GM12878 (cell line): ENCODE data around the gene TP63. TPM values are rescaled to one million over a fixed set of nuclear protein-coding genes. Genes with fewer than 3 reads are reported as not detected.

ENCODE experiments used
- ATAC-seq: fragments of 200-7000 bp; cut with Tn5 transposase; 3 replicates; pipeline ENCODE4 v1.9.1; 2020; ENCODE audit warnings: mild to moderate bottlenecking, moderate library complexity
- BruUV-seq: library from RNA; stranded (reverse); fragments of 400-500 nt; replicated peaks from 2 replicates; lab custom pipeline; 2021; lab: Mats Ljungman, UMichigan
- CTCF ChIA-PET: fragments of 300-600 bp; sonication (Branson Sonifier 250); formaldehyde crosslinking; extraction: SDS; loops from one replicate; lab custom pipeline; 2021; ENCODE audit warnings: inconsistent platforms; lab: Yijun Ruan, JAX
- POLR2A ChIA-PET: fragments of 350-600 bp; formaldehyde crosslinking; extraction: SDS; loops from one replicate; lab custom pipeline; 2021; ENCODE audit warnings: inconsistent platforms; lab: Charles Lee
- RAD21 ChIA-PET: fragments of 300-600 bp; sonication (Branson Sonifier 250); formaldehyde crosslinking; loops from one replicate; lab custom pipeline; 2023; ENCODE audit warnings: antibody characterized with exemption; ENCODE audit not compliant: unreplicated experiment; lab: Charles Lee
- SMC1A ChIA-PET: fragments of 300-600 bp; sonication (Branson Sonifier 250); formaldehyde crosslinking; loops from one replicate; lab custom pipeline; 2023; ENCODE audit not compliant: unreplicated experiment, uncharacterized antibody; lab: Charles Lee
- DNase-seq: peaks from one replicate; pipeline ENCODE4 v3.0.0-alpha.2; 2011; ENCODE audit warnings: low read depth, low spot score
- FAIRE-seq: peaks from 3 replicates; lab custom pipeline; 2011; peaks lifted over from hg19 to GRCh38; lab: Jason Lieb, UNC
- H2AFZ ChIP-seq: 2 replicates; pipeline ENCODE4 v1.6.0; 2011; ENCODE audit warnings: low read depth, low read length, control low read depth; ENCODE audit not compliant: control insufficient read depth
- H3K27ac ChIP-seq: 2 replicates; pipeline ENCODE4 v1.5.1; 2011; ENCODE audit warnings: control low read depth; ENCODE audit not compliant: control insufficient read depth, insufficient read depth
- H3K27me3 ChIP-seq, 2 experiments: replicated peaks in 1 of 2; 2 replicates each; pipeline versions ENCODE4 v1.6.0 to v1.6.1; 2011; ENCODE audit warnings: low read length in 1 of 2; ENCODE audit not compliant: control insufficient read depth in 2 of 2, insufficient read depth in 2 of 2
- H3K36me3 ChIP-seq, 2 experiments: 2 replicates each; pipeline ENCODE4 v1.5.1; 2011; ENCODE audit warnings: low read length in 1 of 2; ENCODE audit not compliant: control insufficient read depth in 2 of 2, insufficient read depth in 2 of 2
- H3K4me1 ChIP-seq: 2 replicates; pipeline ENCODE4 v1.6.1; 2011; ENCODE audit warnings: mild to moderate bottlenecking, low read length, moderate library complexity, mixed read lengths; ENCODE audit not compliant: control insufficient read depth, insufficient read depth
- H3K4me2 ChIP-seq: 2 replicates; pipeline ENCODE4 v1.6.0; 2011; ENCODE audit warnings: control low read depth; ENCODE audit not compliant: control insufficient read depth, insufficient read depth
- H3K4me3 ChIP-seq: fragments of 200-600 bp; sonication (generic); 2 replicates; pipeline ENCODE4 v1.5.1; 2016
- H3K79me2 ChIP-seq: 2 replicates; pipeline ENCODE4 v1.6.0; 2011; ENCODE audit warnings: low read length; ENCODE audit not compliant: control insufficient read depth, insufficient read depth
- H3K9ac ChIP-seq: 2 replicates; pipeline ENCODE4 v1.8.0; 2011; ENCODE audit warnings: low read length, control low read depth, mixed read lengths; ENCODE audit not compliant: control insufficient read depth, insufficient read depth
- H3K9me3 ChIP-seq: replicated peaks from 3 replicates; pipeline ENCODE4 v1.5.1; 2011; ENCODE audit warnings: mild to moderate bottlenecking, low read length; ENCODE audit not compliant: control insufficient read depth, insufficient read depth
- H4K20me1 ChIP-seq: 2 replicates; pipeline ENCODE4 v1.6.0; 2011; ENCODE audit not compliant: control insufficient read depth, insufficient read depth
- ASH2L ChIP-seq: fragments of 300-600, 200-600 bp; sonication (generic); IDR thresholded peaks from 2 replicates; pipeline ENCODE4 v1.6.1; 2017; ENCODE audit warnings: low read depth, mild to moderate bottlenecking, borderline replicate concordance
- ATF7 ChIP-seq: fragments of 450-650 bp; IDR thresholded peaks from 2 replicates; pipeline ENCODE4 v1.6.1; 2016; ENCODE audit warnings: low read depth, mild to moderate bottlenecking
- BACH1 ChIP-seq: fragments of 450-650 bp; IDR thresholded peaks from 2 replicates; pipeline ENCODE4 v1.6.1; 2017; ENCODE audit warnings: mild to moderate bottlenecking, borderline replicate concordance
- BCL11A ChIP-seq: IDR thresholded peaks from 2 replicates; pipeline ENCODE4 v1.6.1; 2011; ENCODE audit warnings: low read depth, low read length
- BHLHE40 ChIP-seq, 2 experiments: fragments of 450-650 bp in 1 of 2; IDR thresholded peaks; 2 replicates each; pipeline ENCODE4 v1.6.1; 2011 to 2017; ENCODE audit warnings: low read depth in 2 of 2, borderline replicate concordance in 1 of 2, improper control_type of control experiment in 1 of 2, low read length in 1 of 2, mild to moderate bottlenecking in 1 of 2
- MTA2 ChIP-seq: fragments of 450-650 bp; IDR thresholded peaks from 2 replicates; pipeline ENCODE4 v1.6.1; 2016; ENCODE audit warnings: low read depth, mild to moderate bottlenecking, moderate library complexity
- NBN ChIP-seq: fragments of 450-650 bp; IDR thresholded peaks from 2 replicates; pipeline ENCODE4 v1.6.1; 2016
- RUNX3 ChIP-seq: IDR thresholded peaks from 2 replicates; pipeline ENCODE4 v1.6.1; 2012; ENCODE audit warnings: low read length, inconsistent platforms
- SPI1 ChIP-seq: IDR thresholded peaks from 2 replicates; pipeline ENCODE4 v1.6.1; 2011; ENCODE audit warnings: low read depth, mild to moderate bottlenecking, low read length, moderate library complexity, borderline replicate concordance; ENCODE audit not compliant: insufficient read depth
- WRNIP1 ChIP-seq: IDR thresholded peaks from 2 replicates; pipeline ENCODE4 v1.6.1; 2011; ENCODE audit warnings: low read depth, low read length, improper control_type of control experiment, borderline replicate concordance
- WGBS: methylation state at CpG from one replicate; pipeline ENCODE4 v1.1.6; 2016; ENCODE audit warnings: low lambda C conversion rate; ENCODE audit not compliant: insufficient replicate concordance, insufficient coverage; ENCODE audit errors: missing lambda C conversion rate; 5-methylcytosine and 5-hydroxymethylcytosine counted together
- in situ Hi-C: fragments of 300-500 bp; cut with MboI; formaldehyde crosslinking; loops from 9 replicates; pipeline ENCODE4 v1.14.3; 2018; ENCODE audit warnings: mixed read lengths
- intact Hi-C: fragments of 100-400 bp; cut with micrococcal nuclease; formaldehyde crosslinking; loops from one replicate; pipeline ENCODE4 v1.14.2; 2022; ENCODE audit not compliant: unreplicated experiment
- polyA plus RNA-seq, 11 experiments: library from polyadenylated mRNA; depleted of rRNA in 4 of 11; unstranded in 6 of 11; stranded (reverse) in 5 of 11; fragments of >200 nt; fragmentation: Nextera tagmentation in 4 of 11; fragmentation: Illumina TruSeq in 1 of 11; extraction: Ambion mirVana in 4 of 11; extraction: Trizol in 1 of 11; gene quantifications; 1 replicate in 1 of 11; 2 replicates in 10 of 11; pipeline versions ENCODE4 v1.2.1 to v1.2.3, GENCODE V29; 2011 to 2016; ENCODE audit warnings: inconsistent platforms in 2 of 11, missing spikeins in 2 of 11, low read depth in 1 of 11
- total RNA-seq, 4 experiments: library from RNA; depleted of rRNA in 3 of 4; stranded (reverse); fragments of >200 nt in 3 of 4; fragmentation: Illumina TruSeq in 1 of 4; extraction: Trizol in 1 of 4; gene quantifications; 2 replicates each; pipeline versions ENCODE4 v1.2.1 to v1.2.3, GENCODE V29; 2013 to 2021
- TF ChIP-seq, protein P1 (sequence below): IDR thresholded peaks from 2 replicates; pipeline ENCODE4 v1.6.1; 2012; ENCODE audit warnings: low read length, inconsistent platforms
- TF ChIP-seq, protein P2 (sequence below): fragments of 450-650 bp; IDR thresholded peaks from 2 replicates; pipeline ENCODE4 v1.6.1; 2017; ENCODE audit warnings: mild to moderate bottlenecking

TP63 gene
- total and polyA plus RNA-seq, 10 of the 15 experiments (the other 5 are each of a cell fraction or from before 2014, with no cell fraction given), result 1.4 to 10.8 (median 6.2) TPM

GRCh38 chr3:189737619-189738018, 106.4 kb downstream of the TP63 start:
- 37% methylated on average over 2 of the region's 2 CpGs for WGBS
- intact Hi-C loops, result no loop called here

GRCh38 chr3:189739378-189739777, 108.2 kb downstream of the TP63 start:
- no peak overlapping the region for H3K4me2 ChIP-seq
- H2AFZ ChIP-seq, result no peak overlapping the region
- SMC1A ChIA-PET, result interaction anchor here (0.7 to 1.6 kb wide), 4 partner anchors 15 to 64 kb away, joined by 3 to 5 read pairs (median 3); no protein-coding TSS in a partner anchor
- peaks cover 8% of the 10 kb centered on the region; the same call in 2 of the 3 replicates for H3K9me3 ChIP-seq
- no peak for FAIRE-seq
- POLR2A ChIA-PET, result no interaction called here
- no peaks in the 10 kb centered on the region for H3K27me3 ChIP-seq
- no TSS peak for BruUV-seq
- WGBS, result 56% methylated on average over 1 of the region's 1 CpG
- RAD21 ChIA-PET, result no interaction called here
- no peaks in the 10 kb centered on the region for H3K4me1 ChIP-seq
- CTCF ChIA-PET, result interaction anchor here (0.7 kb wide), 1 partner anchor 776 kb away, joined by 3 read pairs; no protein-coding TSS in a partner anchor
- H3K79me2 ChIP-seq, result no peaks in the 10 kb centered on the region
- intact Hi-C loops (no loop called here), in situ Hi-C loops (no loop called here)
- H4K20me1 ChIP-seq, result no peaks in the 10 kb centered on the region
- H3K4me3 ChIP-seq, result no peak overlapping the region
- H3K9ac ChIP-seq, result no peak overlapping the region
- ATAC-seq, result peak; percentile 31; the same call in 1 of the 3 replicates
- no peak for DNase-seq
- TF ChIP-seq NBN (no peak), SPI1 (peak; percentile 74), BHLHE40 (IDR thresholded peaks at IDR 0.05; ENCODE audit: borderline replicate concordance in 1 of 2, low read depth in 2 of 2, low read length in 1 of 2) (peak in 1 of 2 experiments; percentile 36; a peak in 1 of 4 replicates), RUNX3 (0 out of 2 replicates have a peak, but pooled peaks have one; percentile 15), ASH2L (no peak), MTA2 (peak; percentile 37; the same call in 1 of the 2 replicates), ATF7 (peak; percentile 58; the same call in 1 of the 2 replicates)
- TF ChIP-seq, protein P1, sequence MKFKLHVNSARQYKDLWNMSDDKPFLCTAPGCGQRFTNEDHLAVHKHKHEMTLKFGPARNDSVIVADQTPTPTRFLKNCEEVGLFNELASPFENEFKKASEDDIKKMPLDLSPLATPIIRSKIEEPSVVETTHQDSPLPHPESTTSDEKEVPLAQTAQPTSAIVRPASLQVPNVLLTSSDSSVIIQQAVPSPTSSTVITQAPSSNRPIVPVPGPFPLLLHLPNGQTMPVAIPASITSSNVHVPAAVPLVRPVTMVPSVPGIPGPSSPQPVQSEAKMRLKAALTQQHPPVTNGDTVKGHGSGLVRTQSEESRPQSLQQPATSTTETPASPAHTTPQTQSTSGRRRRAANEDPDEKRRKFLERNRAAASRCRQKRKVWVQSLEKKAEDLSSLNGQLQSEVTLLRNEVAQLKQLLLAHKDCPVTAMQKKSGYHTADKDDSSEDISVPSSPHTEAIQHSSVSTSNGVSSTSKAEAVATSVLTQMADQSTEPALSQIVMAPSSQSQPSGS, result 0 out of 2 replicates have a peak, but pooled peaks have one; percentile 40
- H3K36me3 ChIP-seq, result peaks cover 5 to 6% of the 10 kb centered on the region in 2 experiments; a peak in 3 of 4 replicates
- H3K27ac ChIP-seq, result no peak overlapping the region

More at GRCh38 chr3:189737619-189738018, 106.4 kb downstream of the TP63 start:
- no peak overlapping the region for H3K4me3 ChIP-seq
- no peak for TF ChIP-seq BCL11A
- TF ChIP-seq WRNIP1, result no peak
- no peak for TF ChIP-seq BACH1
- TF ChIP-seq, protein P2, sequence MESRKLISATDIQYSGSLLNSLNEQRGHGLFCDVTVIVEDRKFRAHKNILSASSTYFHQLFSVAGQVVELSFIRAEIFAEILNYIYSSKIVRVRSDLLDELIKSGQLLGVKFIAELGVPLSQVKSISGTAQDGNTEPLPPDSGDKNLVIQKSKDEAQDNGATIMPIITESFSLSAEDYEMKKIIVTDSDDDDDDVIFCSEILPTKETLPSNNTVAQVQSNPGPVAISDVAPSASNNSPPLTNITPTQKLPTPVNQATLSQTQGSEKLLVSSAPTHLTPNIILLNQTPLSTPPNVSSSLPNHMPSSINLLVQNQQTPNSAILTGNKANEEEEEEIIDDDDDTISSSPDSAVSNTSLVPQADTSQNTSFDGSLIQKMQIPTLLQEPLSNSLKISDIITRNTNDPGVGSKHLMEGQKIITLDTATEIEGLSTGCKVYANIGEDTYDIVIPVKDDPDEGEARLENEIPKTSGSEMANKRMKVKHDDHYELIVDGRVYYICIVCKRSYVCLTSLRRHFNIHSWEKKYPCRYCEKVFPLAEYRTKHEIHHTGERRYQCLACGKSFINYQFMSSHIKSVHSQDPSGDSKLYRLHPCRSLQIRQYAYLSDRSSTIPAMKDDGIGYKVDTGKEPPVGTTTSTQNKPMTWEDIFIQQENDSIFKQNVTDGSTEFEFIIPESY, result no peak
- no peak for ATAC-seq
- no peak overlapping the region for H3K4me2 ChIP-seq
- in situ Hi-C loops, result no loop called here
- H2AFZ ChIP-seq, result no peak overlapping the region; the same call in 1 of the 2 replicates
- no peak overlapping the region for H3K27ac ChIP-seq
- DNase-seq, result no peak
- SMC1A ChIA-PET, result interaction anchor here (0.8 kb wide), 1 partner anchor 16 kb away, joined by 3 read pairs; no protein-coding TSS in a partner anchor
- no peaks in the 10 kb centered on the region for H3K4me1 ChIP-seq
- no peaks in the 10 kb centered on the region for H3K79me2 ChIP-seq
- FAIRE-seq, result no peak
- no peaks in the 10 kb centered on the region for H4K20me1 ChIP-seq
- BruUV-seq, result no TSS peak
- CTCF ChIA-PET, result interaction anchor here (1.6 kb wide), 1 partner anchor 397 kb away, joined by 3 read pairs; no protein-coding TSS in a partner anchor
- no peak overlapping the region for H3K9ac ChIP-seq
- no peaks in the 10 kb centered on the region for H3K27me3 ChIP-seq
- RAD21 ChIA-PET, result no interaction called here
- H3K9me3 ChIP-seq, result no peaks in the 10 kb centered on the region; the same call in 1 of the 3 replicates
- POLR2A ChIA-PET, result no interaction called here
- no peaks in the 10 kb centered on the region for H3K36me3 ChIP-seq
